GM18498 (cell line): ENCODE results near the gene RHD.
"Not testable (repeated sequence)": the region's sequence is repeated elsewhere in the genome, so short reads cannot be mapped to it uniquely, and the experiment has no call there.

ENCODE experiments used
- ATAC-seq: cut with Tn5 transposase; IDR thresholded peaks from one replicate; pipeline ENCODE4 v1.9.1; 2021; ENCODE audit warnings: mild to moderate bottlenecking, moderate library complexity; ENCODE audit not compliant: unreplicated experiment

Gene RHD

DNA sequence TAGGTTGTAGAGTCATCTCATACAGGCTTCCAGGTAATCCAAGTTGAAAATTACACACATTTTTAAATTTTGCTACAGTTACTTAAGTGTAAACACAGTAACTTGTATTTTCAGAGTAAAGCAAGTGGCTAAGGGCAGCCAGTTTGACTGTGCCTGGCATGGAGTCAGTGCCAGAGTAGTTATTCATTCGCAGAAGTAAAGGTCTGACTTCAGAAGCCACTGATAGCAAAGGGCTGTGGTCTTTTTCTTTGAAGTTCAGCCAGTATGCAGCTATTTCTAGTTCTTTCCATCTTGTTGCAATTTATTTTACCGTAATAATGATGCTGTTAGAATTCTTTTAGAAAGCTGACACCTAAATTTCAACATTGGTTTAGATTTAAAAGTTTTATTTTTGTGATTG is 75.2 kb downstream of the RHD start:
- ATAC-seq, result no peak

DNA sequence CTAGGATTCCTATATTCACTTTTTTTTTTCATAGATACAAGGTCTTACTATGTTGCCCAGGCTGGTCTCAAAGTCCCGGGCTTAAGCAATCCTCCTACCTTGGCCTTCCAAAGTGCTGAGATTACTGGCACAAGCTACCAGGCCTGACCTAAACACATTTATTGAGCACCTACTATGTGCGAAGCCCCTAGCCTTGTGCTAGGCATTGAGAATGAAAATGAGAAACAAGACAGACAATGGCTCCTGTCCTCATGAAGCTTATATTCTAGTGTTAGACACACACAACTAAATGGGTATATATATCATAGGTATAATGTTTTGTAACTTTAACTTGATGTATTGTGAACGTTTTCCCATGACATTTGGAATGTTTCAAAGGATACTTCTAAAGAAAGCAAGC is 77.3 kb downstream of the RHD start:
- ATAC-seq, result no peak

DNA sequence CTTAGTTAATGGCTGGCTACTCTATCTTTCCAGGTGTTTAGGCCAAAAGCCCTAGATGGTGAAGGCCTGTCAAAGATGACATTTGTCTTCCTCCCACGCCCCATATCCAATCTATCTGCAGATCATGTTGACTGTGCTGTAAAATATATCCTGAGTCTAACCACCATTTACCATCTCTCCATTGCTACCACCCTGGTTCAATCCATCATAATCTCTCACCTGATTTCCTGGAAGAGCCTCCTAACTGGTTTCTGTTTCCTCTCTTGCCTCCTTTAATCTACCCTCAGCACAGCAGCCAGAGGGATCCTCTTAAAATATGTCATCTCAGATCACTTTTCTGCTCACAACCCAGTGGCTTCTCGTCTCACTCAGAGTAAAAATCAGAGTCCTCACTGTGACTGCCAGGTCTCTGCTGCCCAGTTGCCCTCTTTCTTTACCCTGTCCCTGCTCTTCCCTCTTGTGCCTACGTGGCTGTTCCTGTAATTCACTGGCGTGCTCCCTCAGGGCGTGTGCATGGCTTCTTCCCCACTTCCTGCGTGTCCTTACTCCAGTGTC is 83.6 kb downstream of the RHD start:
- ATAC-seq, result no peak

DNA sequence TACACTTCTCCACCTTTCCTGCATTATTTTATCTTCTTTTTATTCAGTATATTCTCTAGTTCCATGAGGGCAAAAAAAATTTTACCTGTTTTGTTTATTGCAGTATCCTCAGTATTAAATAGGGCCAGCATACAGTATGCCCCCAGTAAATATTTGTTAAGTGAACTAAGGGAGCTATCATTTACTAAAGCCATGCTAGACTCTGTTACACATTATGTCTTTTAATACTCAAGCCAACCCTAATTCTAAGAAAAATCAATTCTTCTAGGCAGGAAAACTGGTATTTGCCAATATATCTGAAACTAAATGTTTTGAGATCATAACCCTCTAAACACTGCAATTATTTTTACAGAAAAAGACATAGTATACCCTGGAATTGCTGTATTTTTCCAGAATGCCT is 84.1 kb downstream of the RHD start:
- no peak for ATAC-seq

GRCh38 chr1:25356848-25357247 is 84.5 kb downstream of the RHD start:
- ATAC-seq, result no peak

GRCh38 chr1:25360596-25361581 is 88.6 kb downstream of the RHD start:
- ATAC-seq, result no peak

DNA sequence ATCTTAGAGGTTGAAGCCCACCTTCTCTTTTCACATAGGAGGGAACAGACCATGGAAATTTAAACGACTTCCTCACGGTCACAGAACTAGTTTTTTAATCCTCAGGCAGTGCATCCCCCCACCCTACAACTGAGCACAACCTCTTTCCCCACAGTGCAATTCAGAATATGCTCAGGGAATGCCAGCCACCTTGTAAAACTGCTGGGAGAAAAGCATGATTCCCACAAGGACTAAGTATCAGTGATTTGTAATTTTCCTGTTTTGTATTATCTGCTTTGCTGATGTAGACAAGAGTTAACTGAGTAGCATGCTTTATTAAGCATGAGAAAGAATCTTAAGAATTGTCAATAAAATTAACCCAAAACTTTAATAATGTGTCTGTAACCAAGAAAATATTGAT is 89.6 kb downstream of the RHD start:
- ATAC-seq, result no peak

- ATAC-seq, result not testable (repeated sequence)
Observed at GRCh38 chr1:25362634-25363559, 90.6 kb downstream of the RHD start.

DNA sequence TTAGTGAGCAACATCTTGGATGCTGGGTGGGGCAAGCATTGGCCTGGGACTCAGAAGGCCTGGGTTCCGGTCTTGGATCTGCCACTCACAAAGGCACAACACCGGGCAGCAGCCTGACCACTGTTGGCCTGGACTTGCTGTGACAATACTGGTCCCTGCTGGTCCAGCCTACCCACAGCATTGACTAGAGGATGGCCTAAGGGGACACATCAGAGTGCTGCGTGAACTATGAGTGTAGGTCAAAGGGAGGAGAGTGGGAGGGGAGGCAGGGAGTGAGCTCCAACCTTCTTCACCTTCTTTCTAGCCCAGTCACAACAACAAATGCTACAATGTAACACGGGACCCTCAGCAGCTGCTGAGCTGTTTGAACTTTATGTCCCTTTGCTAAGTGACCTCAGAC is 96.9 kb downstream of the RHD start:
- ATAC-seq, result no peak

GRCh38 chr1:25369691-25370271 is 97.5 kb downstream of the RHD start:
- ATAC-seq, result not testable (repeated sequence)

DNA sequence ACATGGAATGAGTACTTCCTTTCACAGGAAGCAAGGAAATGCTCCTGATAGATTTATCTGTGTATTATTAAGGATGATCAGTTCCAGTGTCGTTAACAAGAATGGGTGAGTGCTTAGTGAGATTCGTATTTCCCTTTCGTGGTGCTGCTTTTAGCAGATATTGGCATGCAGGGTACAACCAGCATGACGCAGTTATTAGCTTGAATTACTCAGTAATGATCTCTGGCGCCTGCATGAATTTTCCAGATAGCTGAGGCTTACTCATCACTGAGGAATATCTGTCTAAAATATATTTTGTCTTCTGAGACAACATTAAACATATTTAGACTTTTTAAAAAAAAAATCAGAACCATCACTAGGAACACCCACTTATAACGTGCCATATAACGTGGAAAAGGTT is 99.4 kb downstream of the RHD start:
- not testable (repeated sequence) for ATAC-seq

GRCh38 chr1:25378367-25378766 is 106.1 kb downstream of the RHD start:
- ATAC-seq, result not testable (repeated sequence)
